RWPE1 (cell line): ENCODE measurements around the gene RSPO1.

Source experiments
- CTCF ChIA-PET: fragments of 350-600 bp; sonication (Branson Sonifier 250); formaldehyde crosslinking; extraction: SDS; loops from one replicate; lab custom pipeline; 2021; lab: Yijun Ruan, JAX
- POLR2A ChIA-PET: fragments of 400-600 bp; formaldehyde crosslinking; extraction: SDS; loops from one replicate; lab custom pipeline; 2020; ENCODE audit warnings: antibody characterized with exemption; ENCODE audit not compliant: low non-redundant PET; lab: Yijun Ruan, JAX
- DNase-seq: peaks from one replicate; pipeline ENCODE4 v3.0.0; 2012; ENCODE audit warnings: low spot score
- H3K27ac ChIP-seq: fragments of 450-650 bp; 2 replicates; pipeline ENCODE4 v1.5.1; 2017
- TF ChIP-seq, protein P1 (sequence below): fragments of 450-650 bp; conservative IDR thresholded peaks from 2 replicates; pipeline ENCODE4 v1.5.1; 2017; ENCODE audit warnings: low read depth, mild to moderate bottlenecking

RSPO1 gene

DNA sequence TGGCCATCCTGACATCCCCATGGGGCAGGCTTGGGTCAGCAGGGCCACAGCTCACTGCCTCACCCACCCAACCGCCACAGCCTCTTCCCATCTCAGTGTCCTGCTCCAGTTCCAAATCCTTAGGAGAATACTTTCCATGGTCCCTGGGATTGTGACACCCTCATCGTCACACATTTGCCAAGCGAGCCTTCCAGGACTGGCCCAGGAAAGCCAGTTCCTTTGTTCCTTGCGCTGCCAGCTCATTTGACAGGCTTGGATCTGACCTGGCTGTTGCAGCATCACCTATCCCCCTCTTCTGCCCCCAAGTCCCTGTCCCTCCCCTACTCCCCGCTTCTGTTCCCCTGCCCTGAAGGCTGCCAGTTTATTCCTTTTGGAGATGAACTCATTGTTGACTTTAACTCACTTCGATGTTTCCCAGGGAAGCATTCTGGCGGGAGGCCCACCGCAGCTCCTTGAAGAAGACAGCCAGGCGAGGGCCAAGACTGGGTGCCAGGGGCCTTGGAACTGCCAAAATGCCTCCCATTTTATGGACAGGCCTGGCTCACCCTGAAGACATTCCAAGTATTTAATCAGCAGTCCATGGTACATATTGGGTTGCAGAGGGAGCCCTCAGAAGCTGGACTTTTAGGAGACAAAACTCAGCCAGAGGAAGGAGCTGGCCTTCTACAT, 28.8 kb downstream of the RSPO1 start:
- DNase-seq, result no peak
- TF ChIP-seq, protein P1, sequence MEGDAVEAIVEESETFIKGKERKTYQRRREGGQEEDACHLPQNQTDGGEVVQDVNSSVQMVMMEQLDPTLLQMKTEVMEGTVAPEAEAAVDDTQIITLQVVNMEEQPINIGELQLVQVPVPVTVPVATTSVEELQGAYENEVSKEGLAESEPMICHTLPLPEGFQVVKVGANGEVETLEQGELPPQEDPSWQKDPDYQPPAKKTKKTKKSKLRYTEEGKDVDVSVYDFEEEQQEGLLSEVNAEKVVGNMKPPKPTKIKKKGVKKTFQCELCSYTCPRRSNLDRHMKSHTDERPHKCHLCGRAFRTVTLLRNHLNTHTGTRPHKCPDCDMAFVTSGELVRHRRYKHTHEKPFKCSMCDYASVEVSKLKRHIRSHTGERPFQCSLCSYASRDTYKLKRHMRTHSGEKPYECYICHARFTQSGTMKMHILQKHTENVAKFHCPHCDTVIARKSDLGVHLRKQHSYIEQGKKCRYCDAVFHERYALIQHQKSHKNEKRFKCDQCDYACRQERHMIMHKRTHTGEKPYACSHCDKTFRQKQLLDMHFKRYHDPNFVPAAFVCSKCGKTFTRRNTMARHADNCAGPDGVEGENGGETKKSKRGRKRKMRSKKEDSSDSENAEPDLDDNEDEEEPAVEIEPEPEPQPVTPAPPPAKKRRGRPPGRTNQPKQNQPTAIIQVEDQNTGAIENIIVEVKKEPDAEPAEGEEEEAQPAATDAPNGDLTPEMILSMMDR, result no peak
- H3K27ac ChIP-seq, result no peak overlapping the region
- ChIA-PET CTCF (interaction anchor here (0.6 to 1.4 kb wide), 3 partner anchors 49 to 955 kb away, joined by 3 to 6 read pairs (median 5); no protein-coding TSS in a partner anchor), POLR2A (no interaction called here)

GRCh38 chr1:37605061-37605650, 29.5 kb downstream of the RSPO1 start:
- ChIA-PET POLR2A (no interaction called here), CTCF (interaction anchor here (0.5 to 2.5 kb wide), 3 partner anchors 19 to 50 kb away, joined by 3 to 12 read pairs (median 5); partner anchors contain the start of gene RSPO1)
- TF ChIP-seq, protein P1, result no peak
- DNase-seq, result no peak
- H3K27ac ChIP-seq, result no peak overlapping the region

DNA sequence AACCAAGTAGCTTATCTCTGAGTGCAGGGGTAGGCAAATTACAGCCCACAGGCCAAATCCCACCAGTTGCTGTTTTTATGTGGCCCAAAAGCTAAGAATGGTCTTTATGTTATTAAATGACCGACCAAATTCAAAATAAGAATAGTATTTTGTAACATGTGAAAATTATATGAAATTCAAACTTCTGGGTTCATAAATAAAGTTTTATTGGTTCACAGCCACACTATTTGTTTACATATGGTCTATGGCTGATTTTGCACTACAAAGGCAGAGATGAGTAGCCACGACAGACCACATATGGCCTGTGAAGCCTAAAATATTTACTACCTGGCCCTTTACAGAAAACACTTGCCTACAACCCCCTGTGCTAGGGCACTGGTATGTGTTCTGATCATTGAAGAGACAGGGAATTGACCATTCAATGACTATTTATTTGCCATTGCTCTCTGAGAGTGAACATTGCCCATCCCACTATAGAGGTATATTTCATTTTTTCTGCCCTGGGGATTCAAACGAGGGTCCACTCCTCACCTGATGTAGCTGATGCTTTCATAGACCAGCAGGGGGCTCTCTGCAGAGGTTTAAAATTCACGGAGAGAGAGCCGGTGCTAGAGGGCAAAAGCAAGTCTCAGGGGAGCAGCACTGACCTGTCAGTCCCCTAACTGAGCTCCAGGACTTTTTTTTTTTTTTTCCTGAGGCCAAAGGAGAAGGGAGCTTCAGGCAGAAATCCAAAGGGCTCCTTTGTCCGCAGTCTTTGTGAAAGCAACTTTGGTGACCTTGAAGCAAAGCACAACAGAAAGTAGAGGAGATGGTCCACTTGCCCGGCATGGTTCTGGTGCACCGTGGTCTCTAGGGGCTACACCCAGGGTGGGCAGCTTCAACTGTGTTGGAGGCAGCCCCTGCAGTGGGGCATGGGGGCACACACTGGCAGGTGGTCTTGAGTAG, 31.7 kb downstream of the RSPO1 start:
- ChIA-PET POLR2A (no interaction called here), CTCF (interaction anchor here (0.5 to 2.5 kb wide), 19 partner anchors 11 to 1260 kb away, joined by 3 to 17 read pairs (median 3); partner anchors contain the start of gene RSPO1)
- DNase-seq, result peak; percentile 51
- TF ChIP-seq, protein P1, result peak; percentile 51
- no peak overlapping the region for H3K27ac ChIP-seq

GRCh38 chr1:37601441-37601840, 33.3 kb downstream of the RSPO1 start:
- ChIA-PET POLR2A (no interaction called here), CTCF (interaction anchor here (0.7 to 1.5 kb wide), 3 partner anchors 80 to 551 kb away, joined by 4 read pairs; no protein-coding TSS in a partner anchor)
- H3K27ac ChIP-seq, result no peak overlapping the region
- DNase-seq, result no peak
- TF ChIP-seq, protein P1, result no peak

GRCh38 chr1:37599940-37600339, 34.8 kb downstream of the RSPO1 start:
- H3K27ac ChIP-seq, result no peak overlapping the region
- DNase-seq, result no peak
- ChIA-PET POLR2A (no interaction called here), CTCF (interaction anchor here (1.5 kb wide), 1 partner anchor 82 kb away, joined by 4 read pairs; no protein-coding TSS in a partner anchor)
- TF ChIP-seq, protein P1, result no peak
